HG02943 (cell line): ENCODE results near the gene DPYD.
"Not testable (repeated sequence)": the region's sequence is repeated elsewhere in the genome, so short reads cannot be mapped to it uniquely, and the experiment has no call there.

Source experiments
- ATAC-seq: cut with Tn5 transposase; IDR thresholded peaks from one replicate; pipeline ENCODE4 v1.9.1; 2021; ENCODE audit warnings: mild to moderate bottlenecking, low read depth, moderate library complexity; ENCODE audit not compliant: unreplicated experiment

DPYD gene

DNA sequence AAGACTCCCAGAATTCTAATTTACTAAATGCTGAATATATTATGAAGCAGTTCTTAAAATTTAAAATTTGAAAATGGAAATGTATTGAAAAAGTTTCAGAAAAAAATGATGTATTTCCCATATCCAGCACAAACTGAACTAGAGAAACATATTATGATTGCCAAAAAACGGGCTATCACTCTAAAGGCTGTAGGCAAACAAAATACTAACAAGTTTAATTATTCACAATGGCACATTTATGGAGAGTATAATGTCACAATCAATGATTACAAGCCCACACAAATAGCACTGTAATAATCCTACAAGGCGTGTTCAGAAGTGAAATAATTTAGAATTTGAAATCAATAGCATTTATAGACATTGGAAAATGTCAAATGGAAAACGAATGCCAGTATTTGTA is 667.9 kb downstream of the DPYD start:
- no peak for ATAC-seq

DNA sequence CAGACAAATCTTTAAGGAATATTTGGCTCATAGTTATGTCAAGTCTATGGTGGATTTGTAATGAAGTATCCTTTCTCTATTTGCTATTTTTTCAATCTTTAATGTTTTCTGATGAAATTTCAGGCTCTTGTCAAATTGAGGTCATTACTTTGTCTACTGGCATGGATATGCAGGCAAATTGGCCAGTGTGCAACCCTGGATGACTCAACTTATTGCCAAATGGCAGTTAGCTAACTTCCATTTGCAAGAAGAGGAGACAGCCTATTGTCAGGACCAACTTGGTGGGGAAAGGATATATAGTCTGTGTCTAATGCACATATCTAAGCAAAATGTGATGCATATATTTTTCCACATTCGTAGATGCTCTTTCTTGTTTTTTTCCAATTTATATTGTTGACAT is 668.8 kb downstream of the DPYD start:
- ATAC-seq = no peak

DNA sequence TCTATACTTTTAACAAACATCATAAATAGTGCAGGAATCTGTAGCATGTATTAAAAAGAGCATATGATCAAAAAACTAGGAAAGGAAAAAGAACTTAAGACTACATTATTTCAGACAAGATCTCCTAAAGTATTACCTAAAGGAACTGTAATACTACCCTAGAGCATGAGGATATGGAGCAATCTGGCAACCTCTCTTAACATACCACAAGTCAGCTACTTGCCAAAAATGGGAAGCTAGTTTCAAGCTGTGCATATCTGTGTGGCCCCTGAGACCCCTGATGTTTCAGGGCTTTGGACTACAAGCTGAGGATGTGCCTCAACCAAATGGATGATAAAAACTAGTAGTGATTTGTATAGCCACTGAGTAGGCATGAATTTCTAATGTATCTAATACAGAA is 673.6 kb downstream of the DPYD start:
- ATAC-seq = no peak

DNA sequence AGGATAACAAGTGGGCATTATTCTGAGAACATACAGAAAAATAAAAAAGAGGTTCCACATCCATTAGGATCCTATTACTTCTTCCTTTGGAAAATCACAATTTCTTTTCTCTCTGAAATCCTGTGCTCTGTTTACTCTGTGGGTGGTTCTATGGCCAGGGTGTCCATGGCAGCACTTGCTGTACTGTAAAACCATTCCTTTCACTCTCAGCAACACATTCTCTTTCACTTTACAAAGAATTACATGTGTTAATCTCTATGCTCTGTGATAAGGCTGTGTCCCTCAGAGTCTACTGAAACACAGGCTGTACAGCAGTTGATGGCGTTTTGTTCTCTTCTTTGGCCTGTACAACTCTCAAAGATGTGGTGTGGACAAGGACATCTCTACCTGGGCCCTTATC is 675.2 kb downstream of the DPYD start:
- ATAC-seq = no peak

DNA sequence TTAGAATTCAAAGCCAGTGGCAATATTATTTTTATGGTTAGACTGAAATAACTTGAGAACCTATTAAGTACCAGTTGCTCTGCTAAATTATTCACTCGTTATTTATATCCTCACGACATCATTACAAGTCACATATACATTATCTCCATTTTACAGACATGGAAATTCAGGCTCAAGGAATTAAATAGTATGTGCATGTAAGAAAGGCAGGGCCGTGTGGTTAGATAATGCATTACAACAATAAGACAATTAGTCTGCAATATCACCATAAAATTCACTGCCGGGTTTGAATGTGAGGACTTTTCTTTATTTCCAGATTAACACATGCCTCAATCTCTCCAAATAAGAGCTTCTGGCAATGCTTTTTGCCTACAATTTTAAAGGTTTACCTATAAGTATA is 675.8 kb downstream of the DPYD start:
- no peak for ATAC-seq

DNA sequence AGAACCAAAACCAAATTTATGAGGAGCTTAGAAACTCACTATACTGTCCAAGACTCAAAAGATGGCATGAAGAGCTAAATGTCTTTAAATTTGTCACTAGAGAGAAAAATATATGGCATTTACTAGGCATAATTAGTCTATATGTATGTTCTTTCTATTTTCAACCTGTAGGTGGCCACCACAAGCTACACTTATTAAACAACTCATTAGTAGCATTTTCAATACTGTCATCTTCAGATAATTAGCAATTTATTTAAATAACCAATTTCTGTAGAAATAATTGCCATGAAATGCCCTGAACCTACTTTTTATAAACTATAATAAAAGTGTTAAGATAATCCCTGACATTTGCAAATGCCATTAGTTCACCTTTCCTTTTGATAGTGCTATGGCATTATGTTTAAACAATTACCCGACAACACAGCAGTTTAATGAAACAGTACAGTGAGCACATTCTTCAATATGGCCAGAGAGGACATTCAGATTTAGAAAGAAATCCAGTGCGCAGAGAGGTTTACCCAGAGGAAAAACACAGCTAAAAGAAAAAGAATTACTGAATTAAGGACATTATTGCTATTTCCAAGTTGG is 676.8 kb downstream of the DPYD start:
- no peak for ATAC-seq

DNA sequence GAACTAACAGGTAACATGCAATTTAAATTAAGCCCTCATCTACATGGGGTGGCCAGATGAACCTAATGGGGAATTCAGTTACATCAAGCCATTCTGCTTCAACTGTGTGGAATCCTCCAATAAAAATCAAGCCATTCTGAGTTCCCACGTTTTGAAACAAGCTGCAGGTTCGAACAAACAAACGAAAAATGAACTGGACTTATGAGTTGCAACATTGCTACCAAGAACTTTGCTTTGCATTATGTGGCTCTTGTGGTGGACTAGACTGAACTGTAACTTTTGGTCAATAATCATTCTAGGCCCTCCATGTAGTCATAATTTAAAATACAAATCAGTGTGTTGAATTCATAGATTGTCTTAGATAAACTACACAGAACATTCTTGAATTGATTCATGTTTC is 682.0 kb downstream of the DPYD start:
- no peak for ATAC-seq

DNA sequence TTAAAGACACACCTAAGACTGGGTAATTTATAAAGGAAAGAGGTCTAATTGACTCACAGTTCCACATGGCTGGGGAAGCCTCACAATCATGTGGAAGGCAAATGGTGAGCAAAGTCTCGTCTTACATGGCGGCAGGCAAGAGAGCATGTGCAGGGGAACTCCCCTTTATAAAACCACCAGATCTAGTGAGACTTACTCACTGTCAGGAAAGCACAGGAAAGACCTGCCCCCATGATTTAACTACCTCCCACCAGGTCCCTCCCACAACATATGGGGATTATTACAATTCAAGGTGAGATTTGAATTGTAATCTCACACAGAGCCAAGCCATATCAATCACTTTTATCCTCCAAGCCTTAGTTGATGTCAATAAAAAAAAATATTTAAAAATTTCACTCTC is 689.5 kb downstream of the DPYD start:
- ATAC-seq = not testable (repeated sequence)

DNA sequence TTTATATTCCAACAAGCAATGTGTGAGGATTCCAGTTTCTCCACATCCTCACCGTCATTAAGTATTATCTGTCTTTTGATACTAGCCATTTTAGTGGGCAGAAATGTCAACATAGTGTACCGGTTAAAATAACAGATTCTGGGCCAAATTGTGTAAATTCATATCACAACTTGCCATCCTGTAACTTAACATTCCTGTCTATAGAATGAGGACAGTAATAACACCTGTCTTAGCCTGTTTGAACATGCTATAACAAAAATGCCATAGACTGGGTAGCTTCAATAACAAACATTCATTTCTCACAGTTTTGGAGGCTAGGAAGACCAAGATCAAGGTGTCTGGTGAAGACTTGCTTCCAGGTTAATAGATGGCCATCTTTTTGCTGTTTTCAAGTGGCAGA is 708.2 kb downstream of the DPYD start:
- ATAC-seq = no peak

DNA sequence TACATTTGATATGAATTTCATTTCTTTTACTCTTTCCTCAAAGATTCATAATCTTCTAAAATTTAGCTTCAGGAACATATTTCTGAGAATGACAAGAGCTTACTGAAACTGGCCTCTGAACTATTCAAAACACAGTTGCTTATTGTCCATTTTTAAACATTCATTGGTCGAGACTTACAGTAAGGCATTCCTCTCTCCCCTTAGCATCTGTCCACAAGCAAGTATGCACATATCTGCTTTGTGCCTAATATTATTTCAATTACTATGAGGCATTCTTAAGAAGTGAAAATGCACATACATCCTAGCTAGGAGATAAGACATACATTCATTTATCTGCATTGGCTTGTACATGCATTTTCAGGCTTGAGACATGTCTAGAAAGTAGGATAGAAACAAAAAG is 710.5 kb downstream of the DPYD start:
- ATAC-seq = no peak

DNA sequence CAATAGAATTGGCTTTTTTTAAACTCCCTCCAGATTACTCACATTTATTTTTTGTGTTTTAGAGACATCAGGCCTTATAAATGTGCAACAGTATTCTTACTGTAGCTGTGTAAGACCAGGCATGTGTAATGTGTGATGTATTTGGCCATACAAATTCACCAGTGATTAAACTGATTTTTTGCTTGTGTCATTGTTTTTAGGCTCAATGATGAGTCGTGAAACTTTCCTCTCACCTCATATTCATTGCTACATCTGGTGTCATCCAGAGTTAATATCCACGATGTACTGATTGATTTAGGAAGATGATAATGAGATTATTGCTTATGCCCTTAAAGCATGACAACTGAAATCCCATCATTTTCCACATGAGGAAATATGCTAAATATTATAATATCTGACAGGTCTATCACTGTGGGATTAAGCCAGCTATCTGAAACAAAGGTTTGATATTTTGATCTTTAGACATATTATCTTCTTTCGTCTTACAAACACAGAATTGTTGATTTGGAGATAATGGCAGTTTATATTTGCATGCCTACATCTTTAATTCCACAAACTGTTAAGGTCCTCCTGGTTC is 711.4 kb downstream of the DPYD start:
- ATAC-seq = no peak

DNA sequence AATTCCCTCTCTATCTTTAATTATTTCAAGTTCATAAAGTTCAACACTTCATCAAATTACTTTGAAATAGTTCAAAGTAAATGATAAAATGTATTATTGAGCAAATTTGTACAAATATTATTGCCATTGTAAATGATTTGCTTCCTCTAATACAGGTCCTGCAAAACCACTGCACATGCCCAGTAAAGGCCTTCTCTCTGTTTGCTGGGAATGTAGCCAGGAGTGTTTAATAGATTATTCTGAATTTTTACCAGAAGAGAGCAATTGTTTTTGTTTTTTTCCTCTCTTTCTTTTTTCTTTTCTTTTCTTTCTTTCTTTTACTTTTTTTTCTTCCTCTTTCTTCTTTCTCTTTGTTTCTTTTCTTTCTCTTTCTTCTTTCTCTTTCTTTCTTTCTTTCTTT is 713.0 kb downstream of the DPYD start:
- no peak for ATAC-seq

DNA sequence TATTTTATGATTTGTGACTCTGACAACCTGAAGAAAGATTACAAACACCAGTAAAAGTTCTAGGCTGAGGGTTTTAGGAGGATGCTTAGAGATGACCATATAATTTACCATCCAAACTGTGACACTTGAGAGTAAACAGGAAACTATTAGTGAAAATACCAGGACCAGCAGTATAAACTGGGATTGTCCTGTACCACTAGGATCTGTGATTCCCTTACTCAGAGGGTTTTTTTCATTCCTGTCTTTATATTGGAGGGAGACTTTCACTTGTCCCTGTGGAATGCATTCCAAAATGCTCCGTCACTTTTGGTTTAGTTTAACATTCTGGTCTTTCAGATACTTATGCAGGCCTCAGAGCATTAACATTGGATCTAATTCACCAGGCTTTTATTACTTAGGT is 716.4 kb downstream of the DPYD start:
- ATAC-seq = no peak

DNA sequence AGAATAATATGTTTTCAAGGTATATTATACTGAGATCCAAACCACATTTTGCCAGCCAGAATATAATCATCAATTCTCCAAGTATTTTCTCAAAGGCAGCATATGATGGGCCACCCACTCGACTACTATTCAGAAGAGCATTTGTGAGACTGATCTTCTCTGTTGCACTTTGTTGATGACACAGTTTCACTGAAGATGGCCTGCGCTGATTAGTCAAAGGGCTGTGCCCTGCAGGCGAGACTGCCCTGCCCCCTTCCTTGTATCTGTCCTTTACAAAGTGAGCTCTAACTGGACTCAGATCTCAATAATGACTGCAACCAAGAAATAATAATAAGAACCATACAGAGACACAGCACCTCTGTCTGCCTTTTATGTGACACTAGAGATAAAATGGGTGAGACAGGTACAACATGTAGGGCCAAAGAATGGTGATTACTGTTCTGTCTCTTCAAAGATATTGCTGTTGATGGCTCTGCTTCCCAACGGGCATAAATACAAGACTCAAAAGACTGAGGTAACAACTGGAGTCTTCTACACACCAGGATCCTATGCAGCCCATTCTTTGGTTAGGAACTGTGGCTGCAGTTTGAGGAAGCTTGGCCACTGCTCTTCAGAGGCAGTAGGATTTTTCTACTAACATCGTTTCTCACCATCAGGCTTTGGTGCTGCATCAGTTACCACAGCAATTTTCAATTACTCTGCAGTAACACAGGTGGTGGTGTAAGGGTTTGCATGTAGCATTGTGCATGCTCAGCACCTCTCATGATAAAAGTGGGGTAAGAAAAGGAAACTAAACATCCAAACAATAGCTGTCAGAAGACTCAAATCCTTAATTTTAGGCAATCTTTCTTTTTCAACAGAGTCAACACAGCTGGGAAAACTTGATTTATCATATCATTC is 718.1 kb downstream of the DPYD start:
- ATAC-seq = no peak

DNA sequence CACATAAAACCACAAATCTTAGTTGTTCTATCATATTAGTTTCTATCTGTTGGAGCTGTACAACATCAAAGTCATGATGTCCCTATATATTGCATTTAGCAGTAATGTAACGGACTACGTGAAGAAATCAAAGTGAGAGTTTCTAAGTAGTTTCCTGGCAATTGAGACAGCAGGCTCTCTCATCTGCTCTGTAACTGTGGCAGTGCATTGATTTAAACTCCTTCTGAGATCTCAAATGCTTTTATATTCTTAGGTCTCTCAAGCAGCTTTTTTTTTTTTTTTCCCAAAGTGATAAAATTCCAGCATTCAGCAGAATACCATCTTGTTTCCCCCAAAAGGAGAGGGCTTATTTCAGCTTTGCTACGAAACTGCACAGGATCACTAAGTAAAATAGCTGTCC is 719.2 kb downstream of the DPYD start:
- ATAC-seq = no peak

DNA sequence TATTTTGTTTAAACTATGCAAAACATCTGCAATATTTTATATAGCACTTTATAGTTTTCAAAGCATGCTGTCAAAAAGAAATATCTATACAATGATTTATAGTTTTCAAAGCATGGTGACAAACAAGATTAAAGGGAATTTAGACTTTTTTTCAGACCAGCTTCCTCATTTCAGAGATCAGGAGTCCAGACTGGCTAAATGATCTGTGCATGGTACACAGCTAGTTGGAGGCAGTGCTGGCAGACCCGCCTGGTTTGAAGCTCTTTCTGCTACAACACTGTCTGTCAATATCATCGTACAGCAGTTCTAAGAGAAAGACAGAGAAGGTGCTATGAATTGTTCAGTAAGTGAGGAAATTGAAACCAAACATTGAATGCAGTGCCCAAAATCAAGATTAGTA is 720.2 kb downstream of the DPYD start:
- no peak for ATAC-seq

DNA sequence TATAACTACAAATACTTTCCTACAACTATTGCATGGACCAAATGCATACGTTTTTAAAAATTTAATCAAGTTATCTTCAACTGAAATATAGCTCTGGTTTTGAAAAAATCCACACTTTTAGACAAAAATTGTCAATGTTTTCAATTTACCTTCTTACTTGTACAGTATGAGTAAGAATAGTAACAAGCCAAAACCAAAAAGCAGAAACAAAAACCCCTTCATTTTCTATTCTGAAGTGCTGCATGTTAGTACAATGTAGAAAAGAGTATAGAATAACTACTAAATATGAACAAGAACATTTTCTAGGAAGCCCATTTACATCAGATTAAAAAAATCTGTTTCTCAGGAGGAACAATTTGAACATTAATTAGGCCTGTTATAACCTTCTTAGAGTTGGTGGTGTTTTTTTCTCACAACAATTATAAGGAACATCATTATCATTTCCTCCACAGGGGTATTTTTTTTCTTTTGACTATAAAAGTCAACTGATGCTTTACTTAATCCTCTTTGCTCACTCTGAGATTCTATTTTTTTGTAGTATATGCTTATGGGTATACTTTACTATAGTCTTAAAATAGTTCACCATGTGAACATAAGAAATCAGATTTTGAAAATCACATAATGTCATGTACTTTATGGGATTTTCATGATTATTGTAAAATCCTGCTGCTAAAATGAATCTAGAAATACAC is 723.9 kb downstream of the DPYD start:
- ATAC-seq = no peak

DNA sequence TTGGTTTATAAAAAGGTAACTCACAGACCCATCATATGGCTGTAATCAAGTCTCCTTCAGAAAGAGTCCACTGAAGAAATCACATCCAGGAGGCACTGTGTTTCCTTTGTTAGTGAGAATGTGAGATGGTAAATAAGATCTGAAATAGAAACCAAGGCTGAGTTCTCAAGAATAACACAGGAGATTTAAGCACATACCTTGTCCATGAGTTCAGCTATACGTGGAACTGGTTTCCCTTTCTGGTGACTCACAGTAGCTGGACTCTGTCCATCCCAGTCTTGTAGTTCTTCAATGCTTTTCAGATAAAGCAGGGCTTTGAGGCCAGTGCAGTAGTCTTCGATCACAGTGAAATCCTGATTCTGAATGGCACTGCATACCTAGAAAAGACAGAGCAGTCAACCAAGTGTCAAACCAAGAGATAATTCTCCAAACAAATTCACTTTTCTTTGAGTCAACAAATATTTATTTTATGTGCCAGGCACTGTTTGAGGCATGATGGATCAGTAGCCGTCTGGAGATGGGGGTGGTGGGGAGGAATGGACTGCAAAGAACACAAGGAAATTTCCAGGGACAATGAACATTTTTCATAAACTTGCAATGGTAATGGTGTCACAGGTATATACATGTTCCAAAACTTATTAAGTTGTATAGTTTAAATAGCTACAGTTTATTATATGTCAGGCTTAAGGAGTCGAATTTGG is 727.8 kb downstream of the DPYD start:
- no peak for ATAC-seq

DNA sequence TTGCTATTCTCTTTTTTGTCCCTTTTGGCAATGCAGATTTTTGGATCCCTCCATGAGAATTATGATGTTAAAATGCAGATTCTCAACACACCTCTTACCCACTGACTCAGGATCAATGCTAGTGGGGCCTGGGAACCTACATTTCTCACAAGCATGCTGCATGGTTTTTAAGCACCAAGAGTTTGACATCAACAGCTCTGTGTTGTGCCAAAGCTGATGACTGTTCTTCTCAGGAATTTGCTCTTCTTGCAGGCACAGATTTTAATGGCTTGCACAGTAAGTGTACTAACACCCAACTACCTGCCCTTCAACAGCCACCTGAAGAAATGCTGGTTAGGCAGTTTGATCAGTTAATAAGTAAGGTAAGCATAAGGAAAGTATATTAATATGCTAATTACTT is 730.5 kb downstream of the DPYD start:
- ATAC-seq = no peak

DNA sequence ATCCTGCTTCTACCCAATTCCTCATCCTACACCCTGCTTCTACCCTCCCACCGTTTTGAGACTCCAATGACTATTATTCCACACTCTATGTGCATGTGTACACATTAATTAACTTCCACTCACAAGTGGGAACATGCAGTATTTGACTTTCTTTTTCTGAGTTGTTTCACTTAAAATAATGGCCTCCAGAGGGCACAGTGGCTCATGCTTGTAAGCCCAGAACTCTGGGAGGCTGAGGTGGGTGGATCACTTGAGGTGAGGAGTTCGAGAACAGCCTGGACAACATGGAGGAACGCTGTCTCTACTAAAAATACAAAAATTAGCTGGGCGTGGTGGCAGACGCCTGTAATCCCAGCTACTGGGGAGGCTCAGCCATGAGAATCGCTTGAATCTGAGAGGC is 734.5 kb downstream of the DPYD start:
- no peak for ATAC-seq
